A549 (cell line): ENCODE data around the gene ROBO1. TPM values are rescaled to one million over a fixed set of nuclear protein-coding genes. Genes with fewer than 3 reads are reported as not detected.
A peak's percentile ranks its signal among the peaks of the same experiment; 100 is the strongest.

Experiments
- ATAC-seq, 2 experiments: fragments of 200-7000 bp in 1 of 2; fragments of >200 bp in 1 of 2; cut with Nextera tagmentation in 1 of 2; cut with Tn5 transposase in 1 of 2; 3 replicates each; pipeline versions ENCODE4 v1.8.0 to v1.9.1; 2018 to 2020; ENCODE audit warnings: mild to moderate bottlenecking in 1 of 2, moderate library complexity in 1 of 2
- CTCF ChIA-PET: fragments of 300-600 bp; sonication (Branson Sonifier 250); formaldehyde crosslinking; extraction: SDS; loops from one replicate; lab custom pipeline; 2021; ENCODE audit warnings: antibody characterized with exemption, inconsistent platforms; lab: Yijun Ruan, JAX
- POLR2A ChIA-PET: fragments of 350-600 bp; formaldehyde crosslinking; extraction: SDS; loops from one replicate; lab custom pipeline; 2021; ENCODE audit warnings: antibody characterized with exemption, inconsistent platforms; lab: Yijun Ruan, JAX
- DNase-seq, 2 experiments: peaks; one replicate each; pipeline versions ENCODE4 v3.0.0 to v3.0.0-alpha.2; 2011 to 2016; ENCODE audit warnings: low read depth in 1 of 2, low spot score in 1 of 2
- FAIRE-seq: peaks from 2 replicates; lab custom pipeline; 2011; peaks lifted over from hg19 to GRCh38; lab: Jason Lieb, UNC
- H3K27ac ChIP-seq, 2 experiments: fragments of >200 bp; sonication (Bioruptor Twin); formaldehyde crosslinking; 3 replicates each; pipeline ENCODE4 v1.5.1; 2016 to 2017
- H3K4me1 ChIP-seq: fragments of >200 bp; sonication (Bioruptor Twin); formaldehyde crosslinking; 3 replicates; pipeline ENCODE4 v1.6.1; 2016
- H3K4me2 ChIP-seq: fragments of >200 bp; sonication (Bioruptor Twin); formaldehyde crosslinking; 3 replicates; pipeline ENCODE4 v1.6.1; 2016
- H3K4me3 ChIP-seq: fragments of >200 bp; sonication (Bioruptor Twin); formaldehyde crosslinking; 3 replicates; pipeline ENCODE4 v1.5.1; 2016
- H3K9me3 ChIP-seq: fragments of >200 bp; sonication (Bioruptor Twin); formaldehyde crosslinking; 3 replicates; pipeline ENCODE4 v1.6.1; 2016
- ATOH8 ChIP-seq: fragments of 250-450 bp; sonication (Bioruptor Pico); IDR thresholded peaks from 2 replicates; pipeline ENCODE4 v1.5.0; 2020; ENCODE audit warnings: low read depth, mild to moderate bottlenecking, moderate library complexity
- CEBPB ChIP-seq, 2 experiments: fragments of >200 bp in 1 of 2; sonication (Bioruptor Twin) in 1 of 2; formaldehyde crosslinking in 1 of 2; IDR thresholded peaks; 2 replicates each; pipeline ENCODE4 v1.6.1; 2012 to 2016
- CHD4 ChIP-seq: fragments of 200-600 bp; sonication (generic); IDR thresholded peaks from 2 replicates; pipeline ENCODE4 v1.6.1; 2016; ENCODE audit warnings: antibody characterized with exemption, mild to moderate bottlenecking, borderline replicate concordance
- EHF ChIP-seq: fragments of 250-450 bp; sonication (Bioruptor Pico); IDR thresholded peaks from 2 replicates; pipeline ENCODE4 v1.5.0; 2020; ENCODE audit warnings: mild to moderate bottlenecking
- EHMT2 ChIP-seq: fragments of 200-600 bp; sonication (generic); IDR thresholded peaks from 2 replicates; pipeline ENCODE4 v1.6.1; 2016; ENCODE audit warnings: antibody characterized with exemption, low read depth, mild to moderate bottlenecking, moderate library complexity
- FOXS1 ChIP-seq: fragments of 250-450 bp; sonication (Bioruptor Pico); IDR thresholded peaks from 2 replicates; pipeline ENCODE4 v1.5.0; 2020; ENCODE audit warnings: mild to moderate bottlenecking, moderate library complexity
- HDAC2 ChIP-seq: fragments of 200-600 bp; sonication (generic); IDR thresholded peaks from 2 replicates; pipeline ENCODE4 v1.6.1; 2016
- HES2 ChIP-seq: fragments of >200 bp; sonication (Bioruptor Twin); formaldehyde crosslinking; IDR thresholded peaks from 2 replicates; pipeline ENCODE4 v1.6.1; 2016
- JUNB ChIP-seq: fragments of >200 bp; sonication (Bioruptor Twin); formaldehyde crosslinking; IDR thresholded peaks from 2 replicates; pipeline ENCODE4 v1.6.1; 2016
- KDM1A ChIP-seq: fragments of 200-600 bp; sonication (generic); IDR thresholded peaks from 2 replicates; pipeline ENCODE4 v1.6.1; 2016; ENCODE audit warnings: low read depth, mild to moderate bottlenecking
- KDM5A ChIP-seq: fragments of 200-600 bp; sonication (generic); IDR thresholded peaks from 2 replicates; pipeline ENCODE4 v1.6.1; 2016; ENCODE audit warnings: antibody characterized with exemption, mild to moderate bottlenecking
- MAZ ChIP-seq: fragments of 150-350 bp; IDR thresholded peaks from 2 replicates; pipeline ENCODE4 v1.6.1; 2014; ENCODE audit warnings: antibody characterized with exemption, low read depth, low read length, borderline replicate concordance
- MYC ChIP-seq: IDR thresholded peaks from 2 replicates; pipeline ENCODE4 v1.6.1; 2012; ENCODE audit warnings: mild to moderate bottlenecking, inconsistent platforms, low read length, improper control_type of control experiment, borderline replicate concordance
- RAD21 ChIP-seq, 2 experiments: fragments of >200 bp in 1 of 2; sonication (Bioruptor Twin) in 1 of 2; formaldehyde crosslinking in 1 of 2; IDR thresholded peaks in 1 of 2; conservative IDR thresholded peaks in 1 of 2; 2 replicates in 1 of 2; 3 replicates in 1 of 2; pipeline ENCODE4 v1.6.1; 2012 to 2018; ENCODE audit warnings: inconsistent platforms in 1 of 2
- RNF2 ChIP-seq: fragments of 200-600 bp; sonication (generic); IDR thresholded peaks from 2 replicates; pipeline ENCODE4 v1.6.1; 2016; ENCODE audit warnings: low read depth, mild to moderate bottlenecking, antibody characterized with exemption, moderate library complexity, borderline replicate concordance
- SMC3 ChIP-seq: fragments of >200 bp; sonication (Bioruptor Twin); formaldehyde crosslinking; IDR thresholded peaks from 3 replicates; pipeline ENCODE4 v1.6.1; 2018; ENCODE audit warnings: inconsistent platforms
- SREBF2 ChIP-seq: fragments of 450-650 bp; IDR thresholded peaks from 2 replicates; pipeline ENCODE4 v1.6.1; 2014; ENCODE audit warnings: mild to moderate bottlenecking, moderate library complexity
- TFCP2L1 ChIP-seq: fragments of 250-450 bp; sonication (Bioruptor Pico); IDR thresholded peaks from 2 replicates; pipeline ENCODE4 v1.5.0; 2021; ENCODE audit warnings: mild to moderate bottlenecking
- ZC3H11A ChIP-seq: fragments of 450-650 bp; IDR thresholded peaks from 2 replicates; pipeline ENCODE4 v1.6.1; 2014; ENCODE audit warnings: antibody characterized with exemption, mild to moderate bottlenecking
- ZSCAN20 ChIP-seq: fragments of 250-450 bp; sonication (Bioruptor Pico); IDR thresholded peaks from 2 replicates; pipeline ENCODE4 v1.8.0; 2022; ENCODE audit warnings: mild to moderate bottlenecking, moderate library complexity
- WGBS: methylation state at CpG from one replicate; pipeline ENCODE4 v1.1.6; 2017; ENCODE audit errors: missing lambda C conversion rate; 5-methylcytosine and 5-hydroxymethylcytosine counted together
- polyA plus RNA-seq, 4 experiments: library from polyadenylated mRNA; depleted of rRNA in 3 of 4; stranded (reverse); fragments of >200 nt; fragmentation: RNase III in 1 of 4; extraction: RNeasy Plus Mini Kit Qiagen cat#74134 plus additional on column Dnase treatment in 1 of 4; gene quantifications; 2 replicates in 3 of 4; 3 replicates in 1 of 4; pipeline ENCODE4 v1.2.3, GENCODE V29; 2011 to 2017
- TF ChIP-seq, protein P1 (sequence below): fragments of 250-450 bp; sonication (Bioruptor Pico); IDR thresholded peaks from 2 replicates; pipeline ENCODE4 v1.5.0; 2021; ENCODE audit warnings: mild to moderate bottlenecking, moderate library complexity, borderline replicate concordance
- TF ChIP-seq, protein P2 (sequence below): fragments of 150-350 bp; IDR thresholded peaks from 2 replicates; pipeline ENCODE4 v1.6.1; 2014; ENCODE audit warnings: low read depth, mild to moderate bottlenecking, low read length

ROBO1 gene
- polyA plus RNA-seq, 2 of the 4 experiments (the other 2 are of a cell fraction): 25.3 to 35.6 TPM

DNA sequence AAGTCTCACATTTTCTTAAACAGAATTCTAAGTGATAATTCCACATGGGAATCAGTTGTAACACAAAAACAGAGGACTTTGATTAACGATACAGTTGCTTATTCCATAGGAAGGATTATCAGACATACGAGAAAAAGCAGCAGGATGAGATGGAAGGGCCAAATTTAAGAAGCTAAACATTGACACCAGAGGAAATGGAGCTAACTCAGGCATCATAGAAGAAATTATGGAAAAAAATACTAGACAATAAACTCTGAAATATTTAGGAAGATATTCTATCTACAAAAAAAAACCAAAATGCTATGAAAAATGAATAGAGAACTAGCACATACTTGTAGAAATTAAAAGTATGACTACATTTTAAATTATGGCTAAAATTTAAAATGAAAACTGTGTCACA, 776.1 kb downstream of the ROBO1 start:
- 47% methylated on average over 2 of the region's 2 CpGs for WGBS
- FAIRE-seq (no peak), DNase-seq (peak in 1 of 2 experiments; percentile 7), ATAC-seq (no peak)
- Histone ChIP-seq H3K4me1 (peaks cover 9% of the 10 kb centered on the region; the same call in 1 of the 3 replicates), H3K4me2 (no peak overlapping the region), H3K27ac (no peak overlapping the region), H3K9me3 (peaks cover 5% of the 10 kb centered on the region; the same call in 1 of the 3 replicates), H3K4me3 (no peak overlapping the region)
- TF ChIP-seq SMC3 (no peak), ZSCAN20 (CRISPR knock-in tag) (no peak), SREBF2 (no peak), RNF2 (no peak), MYC (no peak), MAZ (no peak), FOXS1 (no peak), EHF (CRISPR knock-in tag) (no peak), CEBPB (IDR thresholded peaks at IDR 0.05) (no peak), KDM5A (no peak), HES2 (no peak), ATOH8 (no peak), HDAC2 (no peak), JUNB (no peak), TFCP2L1 (CRISPR knock-in tag) (no peak), KDM1A (no peak), RAD21 (conservative IDR thresholded peaks at IDR 0.05 in 1 of 2, IDR thresholded peaks at IDR 0.05 in 1 of 2) (no peak)
- TF ChIP-seq, protein P1, sequence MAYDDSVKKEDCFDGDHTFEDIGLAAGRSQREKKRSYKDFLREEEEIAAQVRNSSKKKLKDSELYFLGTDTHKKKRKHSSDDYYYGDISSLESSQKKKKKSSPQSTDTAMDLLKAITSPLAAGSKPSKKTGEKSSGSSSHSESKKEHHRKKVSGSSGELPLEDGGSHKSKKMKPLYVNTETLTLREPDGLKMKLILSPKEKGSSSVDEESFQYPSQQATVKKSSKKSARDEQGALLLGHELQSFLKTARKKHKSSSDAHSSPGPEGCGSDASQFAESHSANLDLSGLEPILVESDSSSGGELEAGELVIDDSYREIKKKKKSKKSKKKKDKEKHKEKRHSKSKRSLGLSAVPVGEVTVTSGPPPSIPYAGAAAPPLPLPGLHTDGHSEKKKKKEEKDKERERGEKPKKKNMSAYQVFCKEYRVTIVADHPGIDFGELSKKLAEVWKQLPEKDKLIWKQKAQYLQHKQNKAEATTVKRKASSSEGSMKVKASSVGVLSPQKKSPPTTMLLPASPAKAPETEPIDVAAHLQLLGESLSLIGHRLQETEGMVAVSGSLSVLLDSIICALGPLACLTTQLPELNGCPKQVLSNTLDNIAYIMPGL (CRISPR knock-in tag): no peak
- TF ChIP-seq, protein P2, sequence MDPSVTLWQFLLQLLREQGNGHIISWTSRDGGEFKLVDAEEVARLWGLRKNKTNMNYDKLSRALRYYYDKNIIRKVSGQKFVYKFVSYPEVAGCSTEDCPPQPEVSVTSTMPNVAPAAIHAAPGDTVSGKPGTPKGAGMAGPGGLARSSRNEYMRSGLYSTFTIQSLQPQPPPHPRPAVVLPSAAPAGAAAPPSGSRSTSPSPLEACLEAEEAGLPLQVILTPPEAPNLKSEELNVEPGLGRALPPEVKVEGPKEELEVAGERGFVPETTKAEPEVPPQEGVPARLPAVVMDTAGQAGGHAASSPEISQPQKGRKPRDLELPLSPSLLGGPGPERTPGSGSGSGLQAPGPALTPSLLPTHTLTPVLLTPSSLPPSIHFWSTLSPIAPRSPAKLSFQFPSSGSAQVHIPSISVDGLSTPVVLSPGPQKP: no peak
- CTCF ChIA-PET: no interaction called here
- POLR2A ChIA-PET: interaction anchor here (0.9 kb wide), 1 partner anchor 27 kb away, joined by 3 read pairs; no protein-coding TSS in a partner anchor

DNA sequence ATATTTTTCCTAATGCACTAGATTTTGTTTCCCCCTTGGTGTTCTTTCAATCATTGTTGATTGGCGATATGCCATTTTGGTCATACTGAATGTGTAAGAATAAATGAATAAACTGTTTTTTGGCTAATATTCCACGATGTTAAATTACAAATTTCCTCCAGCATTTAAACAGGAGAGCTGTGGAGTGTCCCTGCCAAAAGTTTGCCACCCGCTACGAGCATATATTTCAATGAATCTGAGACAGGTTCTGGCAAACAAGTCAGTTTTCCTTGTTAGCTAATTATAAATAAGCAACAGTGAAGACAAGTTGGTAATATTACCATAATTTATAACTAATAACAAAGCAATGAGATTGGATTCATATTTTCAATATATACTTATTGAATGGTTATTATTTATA, 777.6 kb downstream of the ROBO1 start:
- ChIA-PET POLR2A (no interaction called here), CTCF (no interaction called here)
- WGBS: 62% methylated on average over 4 of the region's 4 CpGs
- DNase-seq (no peak), ATAC-seq (no peak), FAIRE-seq (no peak)
- no peak overlapping the region for H3K4me2 ChIP-seq
- H3K9me3 ChIP-seq: peaks cover 5% of the 10 kb centered on the region; the same call in 1 of the 3 replicates
- no peak overlapping the region for H3K4me3 ChIP-seq
- no peak overlapping the region for H3K27ac ChIP-seq
- TF ChIP-seq HDAC2: no peak
- TF ChIP-seq SREBF2: no peak
- TF ChIP-seq CHD4: no peak
- TF ChIP-seq EHF (CRISPR knock-in tag): no peak
- TF ChIP-seq ZC3H11A: no peak
- no peak for TF ChIP-seq EHMT2
- peaks cover 9% of the 10 kb centered on the region; the same call in 1 of the 3 replicates for H3K4me1 ChIP-seq
